ENCODE measurements around the gene SCAPER.

DNA sequence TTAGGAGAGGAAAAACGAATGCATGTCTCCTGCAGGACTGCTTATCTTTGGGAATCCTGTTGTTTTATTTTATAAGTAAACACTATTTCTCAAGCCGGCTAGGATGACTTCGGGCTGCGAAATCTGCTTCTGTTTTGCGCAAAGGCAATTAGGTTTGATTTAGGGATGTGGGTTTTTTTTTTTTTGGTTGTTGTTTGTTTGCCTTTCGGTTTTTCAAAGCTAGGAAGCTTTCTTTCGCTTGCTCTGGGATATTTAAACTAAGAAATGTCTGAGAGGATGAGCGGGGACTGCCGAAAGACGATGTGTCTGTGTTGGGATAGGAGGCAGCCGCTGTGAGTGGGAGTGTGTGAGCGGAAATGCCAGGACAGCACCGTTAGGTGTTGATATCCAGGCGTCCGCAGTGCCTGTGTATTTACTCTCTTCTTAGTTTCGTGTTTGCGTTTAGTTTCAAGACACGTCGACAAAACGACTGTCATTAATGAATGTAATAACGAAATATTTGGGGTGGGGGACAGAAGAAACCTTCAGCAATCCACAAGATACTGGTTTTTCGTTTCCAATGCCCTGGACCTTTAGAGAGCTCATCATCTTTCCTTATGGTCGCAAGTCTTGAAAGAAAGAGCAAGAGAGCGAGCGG, 568.0 kb downstream of the SCAPER start:
- TF ChIP-seq POLR2A (IDR thresholded peaks at IDR 0.05; ENCODE audit: low read length) (no peak), KDM1A (IDR thresholded peaks at IDR 0.05; ENCODE audit: low read depth) (no peak), HDAC2 (IDR thresholded peaks at IDR 0.05) (no peak), MAFK (IDR thresholded peaks at IDR 0.05; ENCODE audit: partially characterized antibody) (no peak), NPAS2 (CRISPR knock-in tag; IDR thresholded peaks at IDR 0.05; ENCODE audit: borderline replicate concordance) (no peak), JUN (IDR thresholded peaks at IDR 0.05) (no peak), BCL3 (IDR thresholded peaks at IDR 0.05) (no peak), GATA3 (IDR thresholded peaks at IDR 0.05; ENCODE audit: borderline replicate concordance) (no peak)
- TF ChIP-seq, protein P1, sequence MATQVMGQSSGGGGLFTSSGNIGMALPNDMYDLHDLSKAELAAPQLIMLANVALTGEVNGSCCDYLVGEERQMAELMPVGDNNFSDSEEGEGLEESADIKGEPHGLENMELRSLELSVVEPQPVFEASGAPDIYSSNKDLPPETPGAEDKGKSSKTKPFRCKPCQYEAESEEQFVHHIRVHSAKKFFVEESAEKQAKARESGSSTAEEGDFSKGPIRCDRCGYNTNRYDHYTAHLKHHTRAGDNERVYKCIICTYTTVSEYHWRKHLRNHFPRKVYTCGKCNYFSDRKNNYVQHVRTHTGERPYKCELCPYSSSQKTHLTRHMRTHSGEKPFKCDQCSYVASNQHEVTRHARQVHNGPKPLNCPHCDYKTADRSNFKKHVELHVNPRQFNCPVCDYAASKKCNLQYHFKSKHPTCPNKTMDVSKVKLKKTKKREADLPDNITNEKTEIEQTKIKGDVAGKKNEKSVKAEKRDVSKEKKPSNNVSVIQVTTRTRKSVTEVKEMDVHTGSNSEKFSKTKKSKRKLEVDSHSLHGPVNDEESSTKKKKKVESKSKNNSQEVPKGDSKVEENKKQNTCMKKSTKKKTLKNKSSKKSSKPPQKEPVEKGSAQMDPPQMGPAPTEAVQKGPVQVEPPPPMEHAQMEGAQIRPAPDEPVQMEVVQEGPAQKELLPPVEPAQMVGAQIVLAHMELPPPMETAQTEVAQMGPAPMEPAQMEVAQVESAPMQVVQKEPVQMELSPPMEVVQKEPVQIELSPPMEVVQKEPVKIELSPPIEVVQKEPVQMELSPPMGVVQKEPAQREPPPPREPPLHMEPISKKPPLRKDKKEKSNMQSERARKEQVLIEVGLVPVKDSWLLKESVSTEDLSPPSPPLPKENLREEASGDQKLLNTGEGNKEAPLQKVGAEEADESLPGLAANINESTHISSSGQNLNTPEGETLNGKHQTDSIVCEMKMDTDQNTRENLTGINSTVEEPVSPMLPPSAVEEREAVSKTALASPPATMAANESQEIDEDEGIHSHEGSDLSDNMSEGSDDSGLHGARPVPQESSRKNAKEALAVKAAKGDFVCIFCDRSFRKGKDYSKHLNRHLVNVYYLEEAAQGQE (IDR thresholded peaks at IDR 0.05): no peak

Measured in A549 (cell line).